ENCODE data around the gene SCAF8. TPM values are rescaled to one million over a fixed set of nuclear protein-coding genes. Genes with fewer than 3 reads are reported as not detected.

Gene SCAF8
- total RNA-seq, 1 donor from 2014 or later: 44.5 TPM

- intact Hi-C loops (cut with micrococcal nuclease): no loop called here
Measured at GRCh38 chr6:154882107-154882506, 148.9 kb downstream of the SCAF8 start.

Other genes starting within 250 kb of the SCAF8 start
- gene CNKSR3, start 222.7 kb upstream of the SCAF8 start, total RNA-seq: not detected in 2 replicates

Data from T-helper 1 cell treated with Interleukin-12 subunit alpha and Interleukin-12 subunit beta and Interleukin-4 antibody, amounts not matched to agents 30 ng/mL and 1 ng/mL, for 36 hours (primary cell).